A549 (cell line): ENCODE data around the gene SWI5. TPM values are rescaled to one million over a fixed set of nuclear protein-coding genes. Genes with fewer than 3 reads are reported as not detected.

Experiments
- ATAC-seq, 2 experiments: fragments of 200-7000 bp in 1 of 2; fragments of >200 bp in 1 of 2; cut with Nextera tagmentation in 1 of 2; cut with Tn5 transposase in 1 of 2; 3 replicates each; pipeline versions ENCODE4 v1.8.0 to v1.9.1; 2018 to 2020; ENCODE audit warnings: mild to moderate bottlenecking in 1 of 2, moderate library complexity in 1 of 2
- CTCF ChIA-PET: fragments of 300-600 bp; sonication (Branson Sonifier 250); formaldehyde crosslinking; extraction: SDS; loops from one replicate; lab custom pipeline; 2021; ENCODE audit warnings: antibody characterized with exemption, inconsistent platforms; lab: Yijun Ruan, JAX
- POLR2A ChIA-PET: fragments of 350-600 bp; formaldehyde crosslinking; extraction: SDS; loops from one replicate; lab custom pipeline; 2021; ENCODE audit warnings: antibody characterized with exemption, inconsistent platforms; lab: Yijun Ruan, JAX
- DNase-seq, 2 experiments: peaks; one replicate each; pipeline versions ENCODE4 v3.0.0 to v3.0.0-alpha.2; 2011 to 2016; ENCODE audit warnings: low read depth in 1 of 2, low spot score in 1 of 2
- FAIRE-seq: peaks from 2 replicates; lab custom pipeline; 2011; peaks lifted over from hg19 to GRCh38; lab: Jason Lieb, UNC
- H3K27ac ChIP-seq, 2 experiments: fragments of >200 bp; sonication (Bioruptor Twin); formaldehyde crosslinking; 3 replicates each; pipeline ENCODE4 v1.5.1; 2016 to 2017
- H3K4me1 ChIP-seq: fragments of >200 bp; sonication (Bioruptor Twin); formaldehyde crosslinking; 3 replicates; pipeline ENCODE4 v1.6.1; 2016
- H3K4me2 ChIP-seq: fragments of >200 bp; sonication (Bioruptor Twin); formaldehyde crosslinking; 3 replicates; pipeline ENCODE4 v1.6.1; 2016
- H3K4me3 ChIP-seq: fragments of >200 bp; sonication (Bioruptor Twin); formaldehyde crosslinking; 3 replicates; pipeline ENCODE4 v1.5.1; 2016
- H3K9me3 ChIP-seq: fragments of >200 bp; sonication (Bioruptor Twin); formaldehyde crosslinking; 3 replicates; pipeline ENCODE4 v1.6.1; 2016
- CTCF ChIP-seq: fragments of >200 bp; sonication (Bioruptor Twin); formaldehyde crosslinking; IDR thresholded peaks from 3 replicates; pipeline ENCODE4 v1.5.1; 2016
- EHF ChIP-seq: fragments of 250-450 bp; sonication (Bioruptor Pico); IDR thresholded peaks from 2 replicates; pipeline ENCODE4 v1.5.0; 2020; ENCODE audit warnings: mild to moderate bottlenecking
- EHMT2 ChIP-seq: fragments of 200-600 bp; sonication (generic); IDR thresholded peaks from 2 replicates; pipeline ENCODE4 v1.6.1; 2016; ENCODE audit warnings: antibody characterized with exemption, low read depth, mild to moderate bottlenecking, moderate library complexity
- FOSL2 ChIP-seq, 2 experiments: fragments of 450-650 bp in 1 of 2; fragments of >200 bp in 1 of 2; sonication (Bioruptor Twin) in 1 of 2; formaldehyde crosslinking; IDR thresholded peaks; 2 replicates each; pipeline versions ENCODE4 v1.5.0 to v1.6.1; 2016 to 2020; ENCODE audit warnings: mild to moderate bottlenecking in 1 of 2, moderate library complexity in 1 of 2
- HDAC2 ChIP-seq: fragments of 200-600 bp; sonication (generic); IDR thresholded peaks from 2 replicates; pipeline ENCODE4 v1.6.1; 2016
- HES2 ChIP-seq: fragments of >200 bp; sonication (Bioruptor Twin); formaldehyde crosslinking; IDR thresholded peaks from 2 replicates; pipeline ENCODE4 v1.6.1; 2016
- HEYL ChIP-seq: fragments of 250-450 bp; sonication (Bioruptor Pico); IDR thresholded peaks from 2 replicates; pipeline ENCODE4 v1.8.0; 2021; ENCODE audit warnings: mild to moderate bottlenecking, moderate library complexity
- HOXA7 ChIP-seq: fragments of 250-450 bp; sonication (Bioruptor Pico); IDR thresholded peaks from 2 replicates; pipeline ENCODE4 v1.5.0; 2020; ENCODE audit warnings: mild to moderate bottlenecking, moderate library complexity
- HOXB5 ChIP-seq: fragments of 250-450 bp; sonication (Bioruptor Pico); IDR thresholded peaks from 2 replicates; pipeline ENCODE4 v1.5.0; 2020; ENCODE audit warnings: mild to moderate bottlenecking, moderate library complexity
- JUN ChIP-seq, 2 experiments: fragments of >200 bp; sonication (Bioruptor Twin); formaldehyde crosslinking; IDR thresholded peaks; 2 replicates in 1 of 2; 3 replicates in 1 of 2; pipeline ENCODE4 v1.6.1; 2016 to 2017
- KDM5A ChIP-seq: fragments of 200-600 bp; sonication (generic); IDR thresholded peaks from 2 replicates; pipeline ENCODE4 v1.6.1; 2016; ENCODE audit warnings: antibody characterized with exemption, mild to moderate bottlenecking
- MAX ChIP-seq: IDR thresholded peaks from 2 replicates; pipeline ENCODE4 v1.6.1; 2012
- NFE2L2 ChIP-seq: fragments of 150-350 bp; conservative IDR thresholded peaks from 2 replicates; pipeline ENCODE4 v1.6.1; 2014; ENCODE audit warnings: low read length
- NR3C1 ChIP-seq: fragments of >200 bp; sonication (Bioruptor Twin); formaldehyde crosslinking; IDR thresholded peaks from 3 replicates; pipeline ENCODE4 v1.6.1; 2017
- PHF8 ChIP-seq: fragments of 200-600 bp; sonication (generic); IDR thresholded peaks from 2 replicates; pipeline ENCODE4 v1.6.1; 2016; ENCODE audit warnings: low read depth, mild to moderate bottlenecking, antibody characterized with exemption, moderate library complexity, borderline replicate concordance
- POLR2A ChIP-seq: IDR thresholded peaks from 2 replicates; pipeline ENCODE4 v1.6.1; 2012; ENCODE audit warnings: mild to moderate bottlenecking, low read length
- POLR2AphosphoS2 ChIP-seq: conservative IDR thresholded peaks from 2 replicates; pipeline ENCODE4 v1.6.1; 2012; ENCODE audit warnings: low read length, improper control_type of control experiment, inconsistent platforms
- RARB ChIP-seq: fragments of 250-450 bp; sonication (Bioruptor Pico); IDR thresholded peaks from 2 replicates; pipeline ENCODE4 v1.8.0; 2021; ENCODE audit warnings: mild to moderate bottlenecking, moderate library complexity
- RCOR1 ChIP-seq: fragments of 150-350 bp; IDR thresholded peaks from 2 replicates; pipeline ENCODE4 v1.6.1; 2014; ENCODE audit warnings: antibody characterized with exemption, low read length, low read depth
- RFX5 ChIP-seq: fragments of 450-650 bp; IDR thresholded peaks from 2 replicates; pipeline ENCODE4 v1.7.1; 2014; ENCODE audit warnings: antibody characterized with exemption, mild to moderate bottlenecking, moderate library complexity
- RNF2 ChIP-seq: fragments of 200-600 bp; sonication (generic); IDR thresholded peaks from 2 replicates; pipeline ENCODE4 v1.6.1; 2016; ENCODE audit warnings: low read depth, mild to moderate bottlenecking, antibody characterized with exemption, moderate library complexity, borderline replicate concordance
- ZSCAN20 ChIP-seq: fragments of 250-450 bp; sonication (Bioruptor Pico); IDR thresholded peaks from 2 replicates; pipeline ENCODE4 v1.8.0; 2022; ENCODE audit warnings: mild to moderate bottlenecking, moderate library complexity
- WGBS: methylation state at CpG from one replicate; pipeline ENCODE4 v1.1.6; 2017; ENCODE audit errors: missing lambda C conversion rate; 5-methylcytosine and 5-hydroxymethylcytosine counted together
- polyA plus RNA-seq, 4 experiments: library from polyadenylated mRNA; depleted of rRNA in 3 of 4; stranded (reverse); fragments of >200 nt; fragmentation: RNase III in 1 of 4; extraction: RNeasy Plus Mini Kit Qiagen cat#74134 plus additional on column Dnase treatment in 1 of 4; gene quantifications; 2 replicates in 3 of 4; 3 replicates in 1 of 4; pipeline ENCODE4 v1.2.3, GENCODE V29; 2011 to 2017
- TF ChIP-seq, protein P1 (sequence below): fragments of 450-650 bp; IDR thresholded peaks from 2 replicates; pipeline ENCODE4 v1.6.1; 2014; ENCODE audit warnings: antibody characterized with exemption

SWI5 gene
- polyA plus RNA-seq, 2 of the 4 experiments (the other 2 are of a cell fraction): 45.3 to 66.8 TPM

GRCh38 chr9:128257086-128257825 is 18.8 kb upstream of the SWI5 start:
- WGBS: 91% methylated on average over 23 of the region's 23 CpGs
- no peaks in the 10 kb centered on the region for H3K4me1 ChIP-seq
- H3K4me2 ChIP-seq: no peak overlapping the region
- POLR2A ChIA-PET: no interaction called here
- TF ChIP-seq HEYL (CRISPR knock-in tag): no peak
- TF ChIP-seq POLR2AphosphoS2: 0 out of 2 replicates have a peak, but pooled peaks have one; percentile 1
- no peak for TF ChIP-seq NFE2L2
- no peak for TF ChIP-seq RARB
- TF ChIP-seq ZSCAN20 (CRISPR knock-in tag): no peak
- no peak for TF ChIP-seq MAX
- no peak for TF ChIP-seq PHF8
- no peak for TF ChIP-seq KDM5A
- TF ChIP-seq FOSL2 (IDR thresholded peaks at IDR 0.05): no peak
- TF ChIP-seq FOSL2 (CRISPR knock-in tag; IDR thresholded peaks at IDR 0.05): no peak
- no peak for TF ChIP-seq HES2
- no peak for TF ChIP-seq HOXA7
- TF ChIP-seq RFX5: no peak
- TF ChIP-seq RCOR1: no peak
- TF ChIP-seq HDAC2: no peak
- TF ChIP-seq NR3C1: no peak
- TF ChIP-seq, protein P1, sequence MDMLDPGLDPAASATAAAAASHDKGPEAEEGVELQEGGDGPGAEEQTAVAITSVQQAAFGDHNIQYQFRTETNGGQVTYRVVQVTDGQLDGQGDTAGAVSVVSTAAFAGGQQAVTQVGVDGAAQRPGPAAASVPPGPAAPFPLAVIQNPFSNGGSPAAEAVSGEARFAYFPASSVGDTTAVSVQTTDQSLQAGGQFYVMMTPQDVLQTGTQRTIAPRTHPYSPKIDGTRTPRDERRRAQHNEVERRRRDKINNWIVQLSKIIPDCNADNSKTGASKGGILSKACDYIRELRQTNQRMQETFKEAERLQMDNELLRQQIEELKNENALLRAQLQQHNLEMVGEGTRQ: no peak
- 0 out of 5 replicates have a peak, but pooled peaks of 1 of the 2 experiments have one; percentile 26 for TF ChIP-seq JUN (IDR thresholded peaks at IDR 0.05)
- no peak for TF ChIP-seq RNF2
- TF ChIP-seq, all 56 proteins: peak for 2
- Histone ChIP-seq H3K27ac (no peak overlapping the region), H3K4me3 (no peak overlapping the region), H3K9me3 (no peaks in the 10 kb centered on the region)
- no peak for FAIRE-seq
- peak; percentile 28 to 31; a peak in 4 of 6 replicates for ATAC-seq
- DNase-seq: no peak
- CTCF ChIA-PET: interaction anchor here (0.6 to 3.1 kb wide), 7 partner anchors 10 to 426 kb away, joined by 3 to 22 read pairs (median 4); no protein-coding TSS in a partner anchor

DNA sequence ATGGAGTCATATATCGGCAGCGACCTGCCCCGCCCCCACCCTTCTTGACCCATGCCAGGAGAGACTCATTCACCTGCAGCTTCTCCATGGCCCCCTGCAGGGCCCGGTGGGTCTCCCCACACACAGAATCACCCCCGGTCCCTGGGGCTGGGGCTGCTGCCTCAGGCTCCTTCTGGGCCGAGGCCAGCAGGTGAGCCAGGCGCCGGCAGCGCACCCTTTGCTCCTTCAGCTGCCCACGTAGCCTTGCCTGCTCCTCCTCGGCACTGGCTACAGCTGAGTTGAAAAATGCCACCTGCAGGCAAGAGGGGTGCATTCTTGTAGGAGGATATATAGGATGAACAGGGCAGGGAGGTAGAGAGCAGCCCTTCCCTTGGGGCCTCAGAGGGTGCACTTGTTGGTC is 18.2 kb upstream of the SWI5 start:
- 75% methylated on average over 9 of the region's 11 CpGs for WGBS
- Histone ChIP-seq H3K4me2 (no peak overlapping the region), H3K9me3 (no peaks in the 10 kb centered on the region), H3K27ac (no peak overlapping the region), H3K4me3 (no peak overlapping the region), H3K4me1 (no peaks in the 10 kb centered on the region)
- no peak for TF ChIP-seq POLR2A
- TF ChIP-seq EHMT2: no peak
- TF ChIP-seq RNF2: no peak
- TF ChIP-seq EHF (CRISPR knock-in tag): no peak
- ChIA-PET POLR2A (no interaction called here), CTCF (interaction anchor here (0.6 to 3.1 kb wide), 5 partner anchors 10 to 425 kb away, joined by 3 to 22 read pairs (median 4); no protein-coding TSS in a partner anchor)
- ATAC-seq (peak; percentile 7 to 27; a peak in 3 of 6 replicates), DNase-seq (no peak), FAIRE-seq (no peak)

- FAIRE-seq (no peak), ATAC-seq (no peak; a peak in 1 of 6 replicates)
- POLR2A ChIA-PET: no interaction called here
Observed at GRCh38 chr9:128258326-128258725, 17.8 kb upstream of the SWI5 start.

More at GRCh38 chr9:128258326-128258725, 17.8 kb upstream of the SWI5 start:
- Histone ChIP-seq H3K4me2 (no peak overlapping the region), H3K9me3 (no peaks in the 10 kb centered on the region), H3K27ac (no peak overlapping the region), H3K4me3 (no peak overlapping the region), H3K4me1 (no peaks in the 10 kb centered on the region)
- 87% methylated on average over 6 of the region's 6 CpGs for WGBS
- DNase-seq: no peak
- TF ChIP-seq POLR2AphosphoS2: 0 out of 2 replicates have a peak, but pooled peaks have one; percentile 15
- no peak for TF ChIP-seq CTCF
- TF ChIP-seq HOXB5 (CRISPR knock-in tag): no peak
- CTCF ChIA-PET: interaction anchor here (2.5 kb wide), 1 partner anchor 9 kb away, joined by 12 read pairs; no protein-coding TSS in a partner anchor
